DMS 273 (cell line): ENCODE data around the gene TMEM238.

ENCODE experiments used
- DNase-seq: peaks from one replicate; lab custom pipeline; 2025; ENCODE audit not compliant: unreplicated experiment; lab: John Stamatoyannopoulos, UW

Gene TMEM238

DNA sequence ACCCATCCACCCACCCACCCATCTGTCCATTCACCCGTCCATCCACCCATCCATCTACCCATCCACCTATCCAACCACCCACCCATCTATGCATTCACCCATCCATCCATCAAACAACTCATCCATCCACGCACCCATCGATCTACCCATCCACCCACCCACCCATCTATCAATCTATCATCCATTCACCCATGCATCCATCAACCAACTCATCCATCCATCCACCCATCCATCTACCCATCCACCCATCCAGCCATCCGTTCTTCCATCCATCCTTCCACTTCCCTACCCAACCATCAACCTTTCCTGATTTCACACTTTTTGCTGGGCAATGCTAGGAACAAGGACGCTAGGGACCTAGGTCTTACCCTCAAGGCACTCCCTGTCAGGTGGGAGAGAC, 2.1 kb downstream of the TMEM238 start:
- DNase-seq = no peak

DNA sequence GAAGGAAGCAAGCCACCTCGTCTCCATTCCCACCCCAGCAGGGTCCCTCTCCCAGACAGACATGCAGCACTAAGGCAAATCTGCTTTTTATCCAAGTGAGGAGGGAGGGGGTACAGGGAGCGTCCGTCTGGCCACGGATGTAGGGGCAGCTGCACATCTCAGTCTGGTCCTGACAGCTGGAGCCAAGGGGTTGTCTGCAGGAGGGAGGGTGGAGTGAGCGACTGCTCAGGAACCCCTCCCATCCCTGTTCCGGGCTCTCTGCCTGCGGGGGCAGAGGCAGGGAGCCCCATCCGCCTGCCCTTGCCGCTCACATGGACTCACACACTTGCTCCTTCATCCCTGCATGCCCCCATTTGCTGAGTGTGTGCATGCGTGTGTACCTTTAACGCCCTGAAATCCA, 4.9 kb downstream of the TMEM238 start:
- peak; percentile 87 for DNase-seq

- peak; percentile 42 for DNase-seq
These were observed 6.5 kb downstream of the TMEM238 start for GRCh38 chr19:55377356-55378131.

DNA sequence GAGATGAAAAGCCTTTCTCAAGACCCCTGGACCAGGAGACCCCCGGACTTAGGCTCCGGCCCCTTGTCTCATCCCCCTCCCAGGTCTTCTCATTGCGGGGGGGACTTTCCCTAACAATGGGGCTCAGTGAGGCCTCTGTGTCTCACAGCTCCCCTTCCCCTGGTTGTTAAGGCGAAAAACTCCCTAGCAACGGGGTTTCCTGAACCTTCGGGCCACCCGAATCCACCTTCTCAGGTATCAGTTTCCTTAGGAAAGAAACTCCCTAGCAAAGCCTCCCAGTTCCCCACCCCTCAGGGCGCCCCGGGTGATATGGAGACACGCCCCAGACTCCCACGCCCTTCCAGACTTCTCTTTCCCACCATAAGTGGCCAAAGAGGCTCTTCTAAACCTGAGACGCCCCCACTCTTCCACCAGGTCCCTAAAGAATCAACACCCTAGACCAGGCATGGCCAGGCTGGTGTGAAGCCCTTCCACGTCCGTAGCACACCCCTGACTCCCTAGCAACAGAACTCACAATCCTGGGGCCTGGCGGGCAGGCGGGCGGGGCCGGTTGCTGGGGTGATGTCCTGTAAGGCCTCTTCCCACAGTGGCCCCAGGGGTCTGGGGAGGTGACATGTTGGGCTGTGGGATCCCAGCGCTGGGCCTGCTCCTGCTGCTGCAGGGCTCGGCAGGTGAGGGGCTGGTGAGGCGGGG, 7.7 kb downstream of the TMEM238 start, which contains the start of gene TMEM190:
Gene TMEM190 (plus strand): TSS at position 586 of the 693 bp plus-strand sequence. CDS start 28 bp downstream, at position 614.
- DNase-seq = peak; percentile 40

- peak; percentile 27 for DNase-seq
These were observed 9.9 kb downstream of the TMEM238 start for GRCh38 chr19:55373993-55374757.

DNA sequence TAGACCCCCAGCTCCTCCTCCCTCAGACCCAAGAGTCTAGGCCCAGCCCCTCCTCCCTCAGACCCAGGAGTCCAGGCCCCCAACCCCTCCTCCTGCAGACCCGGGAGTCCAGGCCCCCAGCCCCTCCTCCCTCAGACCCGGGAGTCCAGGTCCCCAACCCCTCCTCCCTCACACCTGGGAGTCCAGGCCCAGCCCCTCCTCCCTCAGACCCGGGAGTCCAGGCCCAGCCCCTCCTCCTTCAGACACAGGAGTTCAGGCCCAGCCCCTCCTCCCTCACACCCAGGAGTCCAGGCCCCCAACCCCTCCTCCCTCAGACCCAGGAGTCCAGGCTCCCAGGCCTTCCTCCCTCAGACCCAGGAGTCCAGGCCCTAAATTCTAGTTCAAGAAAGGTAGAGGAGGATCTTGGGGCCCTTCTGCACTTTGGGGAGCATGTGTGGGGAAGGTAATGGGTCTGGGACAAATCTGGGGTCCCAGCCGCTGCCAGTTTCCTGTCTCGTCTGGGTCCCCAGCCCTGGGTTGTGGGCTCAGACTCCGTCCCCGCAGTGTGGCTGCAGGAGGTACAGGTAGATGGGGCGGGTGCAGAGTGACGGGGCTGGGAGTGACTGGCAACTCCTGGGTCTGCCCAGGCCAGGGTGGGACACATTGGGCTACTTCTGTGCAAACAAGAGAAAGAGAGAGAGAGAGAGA, 10.6 kb downstream of the TMEM238 start:
- no peak for DNase-seq

- peak; percentile 37 for DNase-seq
These were observed 11.6 kb downstream of the TMEM238 start for GRCh38 chr19:55372316-55373081.

GRCh38 chr19:55370305-55370988, 13.6 kb downstream of the TMEM238 start, which contains the start of gene IL11:
Gene IL11 (minus strand): TSS chr19:55370463. CDS start chr19:55370310, 153 bp downstream.
- DNase-seq = no peak

DNA sequence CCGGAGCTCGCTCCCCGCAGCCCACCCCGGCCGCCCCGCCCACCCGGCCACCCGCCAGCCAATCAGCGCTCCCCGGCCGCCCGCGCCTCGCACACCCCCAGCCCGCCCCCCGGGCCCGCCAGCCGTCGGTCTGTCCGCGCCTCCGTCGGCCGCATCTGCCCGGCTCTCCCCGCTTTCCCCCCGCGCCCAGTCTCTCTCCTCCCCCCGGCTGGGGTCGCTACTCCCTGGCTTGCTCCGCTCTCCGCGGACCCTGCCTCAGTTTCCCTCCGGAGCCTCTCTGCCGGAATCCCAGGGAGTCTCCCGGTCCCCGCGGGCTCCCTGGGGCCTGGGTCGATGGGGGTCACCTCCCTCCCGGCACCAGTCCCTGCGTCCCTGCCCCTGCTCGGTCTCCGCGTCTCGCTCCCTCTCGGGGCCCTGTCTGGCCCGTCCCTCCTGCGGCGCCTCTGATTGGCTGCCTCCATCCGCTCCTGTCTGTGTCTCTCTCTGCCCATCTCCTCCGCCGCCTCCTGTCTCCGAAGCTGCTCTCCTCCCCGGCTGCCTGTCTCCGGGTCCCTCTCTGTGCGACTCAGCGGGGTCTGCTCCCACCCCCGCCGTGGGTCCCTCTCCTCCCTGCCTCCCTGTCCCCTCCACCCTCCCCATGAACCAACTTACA, 14.3 kb downstream of the TMEM238 start:
- DNase-seq = peak; percentile 74

GRCh38 chr19:55368701-55369563, 15.2 kb downstream of the TMEM238 start:
- DNase-seq = peak; percentile 79

DNA sequence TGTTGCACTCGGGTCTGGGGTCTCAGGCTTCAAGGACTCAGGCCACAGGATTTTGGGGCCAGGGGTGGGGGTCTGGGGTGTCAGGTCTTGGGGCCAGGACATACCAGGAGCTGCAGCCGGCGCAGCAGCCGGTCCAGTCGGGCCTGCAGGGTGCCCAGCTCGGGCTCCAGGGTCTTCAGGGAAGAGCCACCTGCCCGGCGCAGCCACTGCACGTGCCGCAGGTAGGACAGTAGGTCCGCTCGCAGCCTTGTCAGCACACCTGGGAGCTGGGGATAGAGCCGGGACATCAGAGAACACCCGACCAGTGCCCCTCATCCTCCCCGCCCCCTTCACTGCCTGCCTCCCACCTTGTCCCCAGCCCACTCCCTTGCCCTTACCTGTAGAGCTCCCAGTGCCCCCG, 16.0 kb downstream of the TMEM238 start:
- DNase-seq = no peak

GRCh38 chr19:55366790-55367189, 17.3 kb downstream of the TMEM238 start:
- no peak for DNase-seq

DNA sequence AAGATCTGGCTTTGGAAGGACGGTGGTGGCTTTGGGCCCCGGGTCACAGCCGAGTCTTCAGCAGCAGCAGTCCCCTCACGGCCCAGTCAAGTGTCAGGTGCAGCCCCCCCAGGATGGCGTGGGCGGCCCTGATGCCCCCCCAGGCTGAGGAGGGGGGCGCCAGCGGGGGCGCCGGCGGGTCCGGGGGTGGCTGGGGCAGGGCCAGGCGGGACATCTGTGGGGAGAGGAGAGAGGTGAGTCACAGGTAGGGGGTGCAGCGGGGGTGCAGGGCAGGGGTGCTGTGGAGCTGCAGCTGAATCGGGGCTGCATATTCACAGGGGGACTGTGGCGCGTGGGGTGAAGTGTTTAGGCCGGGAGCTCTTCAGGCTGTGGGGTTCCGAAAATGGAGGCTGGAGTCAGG, 18.1 kb downstream of the TMEM238 start:
- DNase-seq = no peak

DNA sequence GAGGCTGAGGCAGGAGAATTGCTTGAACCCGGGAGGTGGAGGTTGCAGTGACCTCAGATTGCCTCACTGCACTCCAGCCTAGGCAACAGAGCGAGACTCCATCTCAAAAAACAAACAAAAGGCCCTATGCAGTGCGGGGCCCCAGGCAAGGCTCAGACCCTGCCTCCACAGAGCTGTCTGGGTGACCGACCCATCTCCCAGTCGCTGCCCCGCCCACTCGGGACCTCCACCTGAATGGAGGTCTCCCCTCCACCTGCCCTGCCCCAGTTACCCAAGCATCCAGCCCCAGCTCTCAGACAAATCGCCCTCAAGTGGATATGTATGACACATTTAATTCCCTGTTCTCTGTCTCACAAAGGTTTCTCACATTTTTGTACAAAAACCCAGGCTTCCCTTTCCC, 18.8 kb downstream of the TMEM238 start:
- no peak for DNase-seq

GRCh38 chr19:55362990-55363716, 20.9 kb downstream of the TMEM238 start, which contains the start of gene GARIN5B:
Gene GARIN5B (minus strand): TSS chr19:55363260. CDS start chr19:55363066, 194 bp downstream.
- no peak for DNase-seq

- no peak for DNase-seq
These were observed 21.7 kb downstream of the TMEM238 start for GRCh38 chr19:55362174-55362989.
